Vein endothelial cell (primary cell): ENCODE data around the gene SENP8. TPM values are rescaled to one million over a fixed set of nuclear protein-coding genes. Genes with fewer than 3 reads are reported as not detected.

Source experiments
- total RNA-seq: library from RNA; depleted of rRNA; stranded (reverse); fragments of >200 nt; gene quantifications from 2 replicates; pipeline ENCODE4 v1.2.3, GENCODE V29; 2012

Gene SENP8
- total RNA-seq, result 1.3 TPM in 2 replicates

GRCh38 chr15:72118017-72118978 is at the start of gene SENP8, which contains the start of gene MYO9A:
TSS of gene SENP8 (plus strand) at chr15:72118403. CDS start at chr15:72139624, 21,221 bp downstream.
TSS of gene MYO9A (minus strand) at chr15:72118150. CDS start at chr15:72046563, 71,587 bp downstream.

Other genes with a start within 250 kb of the SENP8 start
- gene MYO9A, start 253 bp upstream of the SENP8 start, total RNA-seq, result 29.7 and 33.0 TPM in 2 replicates
- 0.33 TPM in 1 of 2 replicates, not detected in the other for gene GRAMD2A, start 79.4 kb downstream of the SENP8 start, total RNA-seq
- gene PKM, start 112.8 kb downstream of the SENP8 start, total RNA-seq, result 1,088 and 1,388 TPM in 2 replicates
- gene PARP6, start 154.2 kb downstream of the SENP8 start, total RNA-seq, result 23.2 and 24.8 TPM in 2 replicates
- gene CELF6, start 201.8 kb downstream of the SENP8 start, total RNA-seq, result under 0.01 and 0.10 TPM in 2 replicates